Lung microvascular endothelial cell (primary cell): ENCODE results near the gene REM1. TPM values are rescaled to one million over a fixed set of nuclear protein-coding genes. Genes with fewer than 3 reads are reported as not detected.
"Not testable (repeated sequence)": the region's sequence is repeated elsewhere in the genome, so short reads cannot be mapped to it uniquely, and the experiment has no call there.

Experiments used
- DNase-seq, 2 donors: peaks; one replicate each; pipeline versions ENCODE4 v3.0.0 to v3.0.0-alpha.2; 2010; ENCODE audit warnings: low read depth in 2 of 2
- total RNA-seq: library from RNA; depleted of rRNA; stranded (reverse); fragments of >200 nt; gene quantifications from 2 replicates; pipeline ENCODE4 v1.2.1, GENCODE V29; 2014

REM1 gene, protein sequence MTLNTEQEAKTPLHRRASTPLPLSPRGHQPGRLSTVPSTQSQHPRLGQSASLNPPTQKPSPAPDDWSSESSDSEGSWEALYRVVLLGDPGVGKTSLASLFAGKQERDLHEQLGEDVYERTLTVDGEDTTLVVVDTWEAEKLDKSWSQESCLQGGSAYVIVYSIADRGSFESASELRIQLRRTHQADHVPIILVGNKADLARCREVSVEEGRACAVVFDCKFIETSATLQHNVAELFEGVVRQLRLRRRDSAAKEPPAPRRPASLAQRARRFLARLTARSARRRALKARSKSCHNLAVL
- total RNA-seq: under 0.01 TPM in 1 of 2 replicates, not detected in the other

GRCh38 chr20:31474758-31475427 is at the start of gene REM1, which contains the start of gene DEFB124:
Gene REM1 (plus strand): TSS chr20:31475288. CDS start chr20:31476446, 1,158 bp downstream.
Gene DEFB124 (minus strand): TSS chr20:31475127. CDS start chr20:31473013, 2,114 bp downstream.
- no peak for DNase-seq

- no peak for DNase-seq
Measured at GRCh38 chr20:31425797-31426196, 49.3 kb upstream of the REM1 start.

GRCh38 chr20:31426891-31427551 is 48.1 kb upstream of the REM1 start:
- DNase-seq: not testable (repeated sequence)

DNA sequence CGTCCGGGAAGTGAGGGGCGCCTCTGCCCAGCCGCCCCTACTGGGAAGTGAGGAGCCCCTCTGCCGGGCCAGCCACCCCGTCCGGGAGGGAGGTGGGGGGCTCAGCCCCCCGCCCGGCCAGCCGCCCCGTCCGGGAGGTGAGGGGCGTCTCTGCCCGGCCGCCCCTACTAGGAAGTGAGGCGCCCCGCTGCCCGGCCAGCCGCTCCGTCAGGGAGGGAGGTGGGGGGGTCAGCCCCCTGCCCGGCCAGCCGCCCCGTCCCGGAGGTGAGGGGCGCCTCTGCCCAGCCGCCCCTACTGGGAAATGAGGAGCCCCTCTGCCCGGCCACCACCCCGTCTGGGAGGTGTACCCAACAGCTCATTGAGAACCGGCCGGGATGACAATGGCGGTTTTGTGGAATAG is 47.5 kb upstream of the REM1 start:
- not testable (repeated sequence) for DNase-seq

GRCh38 chr20:31430568-31431115 is 44.4 kb upstream of the REM1 start:
- DNase-seq: no peak

- DNase-seq: no peak
Measured at GRCh38 chr20:31440012-31440659, 35.0 kb upstream of the REM1 start, which contains the start of gene DEFB123. Gene DEFB123 (plus strand): TSS chr20:31440632. CDS start chr20:31440699, 67 bp downstream.

DNA sequence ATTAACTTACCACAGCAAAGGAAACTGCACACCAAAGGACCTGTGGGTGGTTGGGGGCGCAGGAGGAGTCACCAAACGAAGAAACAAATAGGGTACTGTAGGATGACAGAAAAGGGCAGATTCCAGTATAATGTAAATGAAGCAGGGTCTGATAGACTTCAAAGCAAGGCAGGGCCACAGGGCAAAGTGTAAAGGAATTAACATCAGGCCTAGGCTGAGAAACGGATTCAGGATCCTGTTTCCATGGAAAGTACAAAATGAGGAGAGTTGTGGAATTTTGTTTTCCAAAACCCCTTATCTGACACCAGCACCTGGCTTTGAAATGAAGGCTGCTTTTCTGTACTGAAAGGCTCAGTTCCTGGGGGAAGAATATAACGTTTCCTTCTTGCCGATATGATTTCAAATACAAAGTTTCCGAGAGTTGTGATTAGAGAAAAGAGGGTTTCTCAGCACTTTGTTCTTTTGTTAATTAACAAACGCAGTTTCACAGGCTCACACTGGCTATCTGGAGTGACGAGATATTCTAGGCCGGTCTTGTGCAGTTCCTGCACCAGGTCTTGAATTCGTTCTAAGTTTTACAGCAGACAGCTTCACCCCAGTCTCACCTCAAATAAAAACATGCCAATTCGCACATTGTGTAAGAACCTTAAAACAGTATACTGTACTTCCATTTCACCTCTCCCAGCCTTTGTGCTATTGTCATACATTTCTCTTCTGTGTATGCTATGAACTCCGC is 28.8 kb upstream of the REM1 start:
- peak in 1 of 2 donors; percentile 13 for DNase-seq

GRCh38 chr20:31449511-31450414 is 25.3 kb upstream of the REM1 start:
- DNase-seq: no peak

GRCh38 chr20:31452575-31452974 is 22.5 kb upstream of the REM1 start:
- DNase-seq: no peak

- DNase-seq: no peak
Measured at GRCh38 chr20:31454361-31454760, 20.7 kb upstream of the REM1 start.

DNA sequence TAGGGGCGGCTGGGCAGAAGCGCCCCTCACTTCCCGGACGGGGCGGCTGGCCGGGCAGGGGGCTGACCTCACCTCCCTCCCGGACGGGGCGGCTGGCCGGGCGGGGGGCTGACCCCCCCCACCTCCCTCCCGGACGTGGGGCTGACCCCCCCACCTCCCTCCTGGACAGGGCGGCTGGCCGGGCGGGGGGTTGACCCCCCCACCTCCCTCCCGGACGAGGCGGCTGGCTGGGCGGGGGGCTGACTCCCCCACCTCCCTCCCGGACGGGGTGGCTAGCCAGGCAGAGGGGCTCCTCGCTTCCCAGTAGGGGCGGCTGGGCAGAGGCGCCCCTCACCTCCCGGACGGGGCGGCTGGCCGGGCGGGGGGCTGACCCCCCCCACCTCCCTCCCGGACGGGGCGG is 4.1 kb upstream of the REM1 start:
- not testable (repeated sequence) for DNase-seq

DNA sequence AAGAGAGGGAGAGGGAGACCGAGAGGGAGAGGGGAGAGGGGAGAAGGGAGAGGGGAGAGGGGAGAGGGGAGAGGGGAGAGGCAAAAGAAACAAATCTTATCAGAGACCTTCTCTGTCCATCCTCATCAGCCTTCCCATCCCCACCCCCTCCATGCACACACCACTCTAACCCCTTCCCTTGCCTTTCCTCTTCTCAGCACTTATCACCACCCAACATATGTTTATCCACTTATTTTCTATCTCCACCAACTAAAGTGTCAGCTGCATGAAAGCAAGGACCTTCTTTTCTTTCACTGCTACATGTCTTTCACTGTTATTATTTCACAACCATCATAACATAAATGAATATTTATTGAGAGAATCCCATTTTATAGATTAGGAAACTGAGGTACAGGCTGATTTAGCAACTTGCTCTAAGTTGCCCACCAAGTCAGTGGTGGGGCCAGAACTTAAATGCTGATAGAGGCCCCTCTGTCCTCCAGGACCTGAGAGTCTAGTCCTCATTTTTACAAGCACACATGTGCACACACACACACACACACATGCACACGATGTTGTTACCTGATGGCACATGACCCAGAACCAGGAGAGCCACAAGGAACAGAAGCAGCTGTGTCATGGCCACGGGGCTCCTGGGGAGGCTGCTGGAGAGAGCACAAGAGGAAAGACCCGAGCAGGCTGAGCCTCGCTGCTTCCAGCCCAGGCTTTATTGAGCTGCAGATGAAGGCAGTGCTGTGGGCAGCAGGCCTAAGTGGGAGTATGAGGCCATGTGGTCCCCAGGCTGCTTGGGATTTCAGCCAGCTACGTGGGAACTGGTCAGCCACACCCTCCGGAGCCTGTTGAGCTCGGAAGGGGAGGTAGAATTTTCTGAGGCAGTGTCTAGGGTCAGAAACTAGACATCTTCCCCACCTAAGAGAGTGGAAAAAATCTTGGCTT is 2.4 kb upstream of the REM1 start:
- no peak for DNase-seq

GRCh38 chr20:31473331-31474096 is 1.6 kb upstream of the REM1 start:
- no peak for DNase-seq

DNA sequence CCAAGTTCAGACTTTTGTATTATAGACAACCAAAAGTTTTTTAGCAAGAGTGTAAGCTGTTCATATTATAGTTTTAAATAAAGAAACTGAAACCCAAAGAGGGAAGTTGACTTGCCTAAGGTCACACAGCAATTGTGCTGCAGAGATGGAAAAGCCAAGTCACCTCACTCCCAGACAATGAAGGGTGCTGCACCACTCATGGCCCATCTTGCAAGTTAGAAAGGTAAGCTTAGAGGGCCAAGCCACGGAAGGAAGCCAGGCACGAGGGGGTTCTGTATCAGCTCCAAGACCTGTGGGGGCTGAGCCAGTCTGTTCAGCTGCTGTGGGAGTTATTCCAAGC is 1.0 kb upstream of the REM1 start:
- DNase-seq: no peak

GRCh38 chr20:31475472-31476293 is 595 bp downstream of the REM1 start:
- no peak for DNase-seq

DNA sequence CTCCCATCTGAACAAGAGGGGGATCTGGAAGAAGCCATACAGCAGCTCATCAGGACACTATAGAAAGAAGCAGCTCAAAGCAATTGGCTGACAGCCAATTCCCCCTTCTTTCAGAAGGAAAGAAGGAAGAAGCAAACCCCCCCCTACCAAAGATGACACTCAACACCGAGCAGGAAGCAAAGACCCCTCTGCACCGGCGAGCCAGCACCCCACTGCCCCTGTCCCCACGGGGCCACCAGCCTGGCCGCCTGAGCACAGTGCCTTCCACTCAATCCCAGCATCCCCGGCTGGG is 1.2 kb downstream of the REM1 start:
- no peak for DNase-seq

DNA sequence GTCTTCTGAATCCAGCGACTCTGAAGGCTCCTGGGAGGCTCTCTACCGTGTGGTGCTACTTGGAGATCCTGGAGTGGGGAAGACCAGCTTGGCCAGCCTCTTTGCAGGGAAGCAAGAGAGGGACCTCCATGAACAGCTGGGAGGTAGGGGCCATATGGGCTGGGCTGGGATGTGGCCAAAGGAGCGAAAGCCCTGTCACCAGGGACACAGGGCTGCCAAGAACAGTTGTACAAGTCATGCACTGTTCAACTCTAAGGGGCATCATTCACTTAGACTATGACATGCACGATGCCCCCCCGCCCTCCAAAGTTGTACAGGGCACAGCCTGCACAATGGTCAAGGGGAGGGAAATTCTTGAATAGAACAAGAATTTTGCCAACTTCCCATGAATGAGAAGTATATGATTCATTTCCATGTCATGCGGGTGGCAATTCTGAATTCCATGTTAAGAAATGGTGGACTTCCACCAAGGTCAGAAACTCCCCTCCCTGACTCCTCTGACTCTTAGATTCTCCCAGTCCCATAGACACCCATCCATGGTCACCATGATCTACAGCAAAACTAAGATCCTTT is 1.6 kb downstream of the REM1 start:
- DNase-seq: no peak
